AG10803 (cell line): ENCODE results near the gene VIT.

Source experiments
- DNase-seq: peaks from one replicate; pipeline ENCODE4 v3.0.0; 2010; ENCODE audit warnings: low read depth
- H3K4me3 ChIP-seq: 2 replicates; pipeline ENCODE4 v1.5.1; 2011; ENCODE audit warnings: mild to moderate bottlenecking, low read length, control low read depth
- TF ChIP-seq, protein P1 (sequence below): conservative IDR thresholded peaks from 2 replicates; pipeline ENCODE4 v1.5.1; 2011; ENCODE audit warnings: mild to moderate bottlenecking, low read length, control low read depth, inconsistent platforms

The VIT gene

DNA sequence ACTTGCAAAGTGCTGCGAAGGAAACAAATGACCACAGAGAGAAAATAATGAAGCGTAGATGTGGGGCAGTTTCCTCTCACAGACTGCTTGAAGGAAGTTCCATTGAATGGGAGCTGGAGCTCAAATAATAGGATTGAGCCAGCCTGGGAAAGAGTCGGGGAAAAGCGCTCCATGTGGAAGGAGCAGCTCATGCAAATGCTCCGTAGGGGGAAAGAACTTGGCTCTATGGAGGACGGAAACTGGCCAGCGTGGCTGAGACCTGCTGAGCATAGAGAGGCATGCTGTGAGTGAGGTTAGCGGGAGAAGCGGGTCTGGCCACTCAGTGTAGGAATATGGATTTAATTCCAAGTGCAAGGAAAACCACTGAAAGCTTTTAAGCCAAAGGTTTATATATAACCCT is 28.6 kb upstream of the VIT start:
- no peak overlapping the region for H3K4me3 ChIP-seq
- no peak for DNase-seq
- TF ChIP-seq, protein P1, sequence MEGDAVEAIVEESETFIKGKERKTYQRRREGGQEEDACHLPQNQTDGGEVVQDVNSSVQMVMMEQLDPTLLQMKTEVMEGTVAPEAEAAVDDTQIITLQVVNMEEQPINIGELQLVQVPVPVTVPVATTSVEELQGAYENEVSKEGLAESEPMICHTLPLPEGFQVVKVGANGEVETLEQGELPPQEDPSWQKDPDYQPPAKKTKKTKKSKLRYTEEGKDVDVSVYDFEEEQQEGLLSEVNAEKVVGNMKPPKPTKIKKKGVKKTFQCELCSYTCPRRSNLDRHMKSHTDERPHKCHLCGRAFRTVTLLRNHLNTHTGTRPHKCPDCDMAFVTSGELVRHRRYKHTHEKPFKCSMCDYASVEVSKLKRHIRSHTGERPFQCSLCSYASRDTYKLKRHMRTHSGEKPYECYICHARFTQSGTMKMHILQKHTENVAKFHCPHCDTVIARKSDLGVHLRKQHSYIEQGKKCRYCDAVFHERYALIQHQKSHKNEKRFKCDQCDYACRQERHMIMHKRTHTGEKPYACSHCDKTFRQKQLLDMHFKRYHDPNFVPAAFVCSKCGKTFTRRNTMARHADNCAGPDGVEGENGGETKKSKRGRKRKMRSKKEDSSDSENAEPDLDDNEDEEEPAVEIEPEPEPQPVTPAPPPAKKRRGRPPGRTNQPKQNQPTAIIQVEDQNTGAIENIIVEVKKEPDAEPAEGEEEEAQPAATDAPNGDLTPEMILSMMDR: no peak

DNA sequence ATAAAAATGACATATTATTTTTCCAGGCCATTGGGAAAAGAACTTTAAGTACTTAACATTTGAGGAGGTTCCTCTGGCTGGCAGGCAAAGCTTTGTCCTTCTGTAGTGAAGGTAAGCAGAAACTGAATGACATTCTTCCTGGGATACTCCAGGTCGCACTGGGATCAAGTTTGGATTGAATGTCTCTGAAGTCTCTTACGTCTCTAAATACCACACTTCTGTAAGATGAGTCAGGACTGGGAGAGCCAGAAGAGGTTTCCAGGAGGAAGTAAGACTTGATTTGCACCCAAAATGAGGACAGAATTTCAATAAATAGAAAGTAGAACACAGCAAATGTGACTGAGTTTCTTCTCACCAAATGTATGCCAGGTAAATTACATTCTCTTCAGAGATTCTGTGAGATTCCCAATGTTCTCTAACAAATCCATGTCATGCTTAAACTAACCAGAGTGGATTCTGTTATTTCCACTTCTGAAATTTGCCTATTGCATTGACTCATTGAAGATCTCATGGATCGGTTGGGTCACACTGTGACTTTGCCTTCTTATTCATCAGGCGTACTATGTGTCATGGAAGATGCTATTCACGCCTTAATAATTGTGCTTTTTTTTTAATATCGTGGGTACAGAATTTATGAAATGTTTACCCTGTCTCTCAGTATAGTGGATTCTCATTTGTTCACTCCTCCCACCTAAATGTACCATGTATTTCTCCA is 25.5 kb upstream of the VIT start:
- H3K4me3 ChIP-seq: no peak overlapping the region
- TF ChIP-seq, protein P1: no peak
- peak; percentile 69 for DNase-seq

DNA sequence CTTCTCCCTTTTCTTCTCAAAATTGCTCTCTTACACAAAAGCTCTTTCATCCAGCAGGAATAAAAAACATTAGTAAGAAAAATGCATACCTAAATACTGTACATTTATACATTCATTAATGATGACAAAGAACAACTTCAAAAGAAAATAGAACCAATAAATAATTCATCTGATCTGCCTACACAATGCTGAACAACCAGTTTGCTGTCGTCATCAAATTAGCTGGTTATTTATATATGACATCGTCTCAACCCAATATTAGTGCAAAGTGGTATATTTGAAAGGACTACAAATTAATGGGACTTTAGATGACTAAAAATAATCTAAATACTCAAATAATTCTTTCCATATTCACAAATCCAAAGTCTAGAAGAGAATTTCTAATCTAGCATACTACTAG is 24.8 kb upstream of the VIT start:
- no peak for DNase-seq
- TF ChIP-seq, protein P1: no peak
- no peak overlapping the region for H3K4me3 ChIP-seq

DNA sequence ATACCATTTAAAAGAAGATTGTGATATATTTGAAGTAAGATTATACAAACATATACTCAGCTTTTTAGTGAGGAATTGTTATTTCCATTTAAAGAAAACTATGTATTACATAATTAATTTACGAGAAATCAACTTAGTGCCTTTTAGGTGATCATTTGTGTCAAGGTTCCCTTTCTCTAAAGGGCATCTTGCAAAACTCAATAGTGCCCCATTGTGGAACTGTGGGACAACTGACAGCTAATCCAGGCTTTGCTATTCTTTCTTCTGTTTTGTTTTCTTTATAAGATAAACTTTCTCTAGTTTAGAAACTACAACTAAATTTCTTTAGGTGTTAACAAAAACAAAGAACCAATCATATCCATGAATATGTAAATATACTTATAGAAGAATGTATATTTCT is 24.3 kb upstream of the VIT start:
- TF ChIP-seq, protein P1: peak; percentile 83
- DNase-seq: peak; percentile 68
- H3K4me3 ChIP-seq: no peak overlapping the region

DNA sequence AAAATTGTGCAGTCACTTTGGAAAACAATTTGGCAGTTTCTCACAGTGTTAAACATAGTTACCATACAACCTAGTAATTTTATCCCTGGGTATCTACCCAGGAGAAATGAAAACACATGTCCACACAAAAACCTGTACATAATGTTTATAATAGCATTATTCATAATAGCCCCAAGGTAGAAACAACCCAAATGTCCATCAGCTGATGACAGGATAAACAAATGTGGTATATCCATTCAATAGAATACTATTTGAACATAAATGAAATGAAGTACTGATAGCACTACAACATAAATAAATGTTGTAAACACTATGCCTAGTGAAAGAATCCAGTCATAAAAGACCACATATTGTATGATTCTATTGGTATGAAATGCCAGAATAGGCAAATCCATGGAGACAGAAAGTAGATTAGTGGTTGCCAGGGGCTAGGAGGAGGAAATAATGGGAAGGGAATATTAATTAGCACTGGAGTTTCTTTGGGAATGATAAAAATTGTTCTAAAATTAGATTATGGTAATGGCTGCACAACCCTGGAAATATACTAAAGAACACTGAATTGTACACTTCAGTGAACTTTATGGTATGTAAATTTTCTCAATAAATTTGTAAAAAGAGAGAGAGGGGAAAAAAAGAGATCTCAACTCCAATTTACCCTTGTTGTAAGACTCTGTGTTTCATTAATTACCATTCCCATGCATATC is 20.8 kb upstream of the VIT start:
- no peak for DNase-seq
- no peak overlapping the region for H3K4me3 ChIP-seq
- TF ChIP-seq, protein P1: no peak

DNA sequence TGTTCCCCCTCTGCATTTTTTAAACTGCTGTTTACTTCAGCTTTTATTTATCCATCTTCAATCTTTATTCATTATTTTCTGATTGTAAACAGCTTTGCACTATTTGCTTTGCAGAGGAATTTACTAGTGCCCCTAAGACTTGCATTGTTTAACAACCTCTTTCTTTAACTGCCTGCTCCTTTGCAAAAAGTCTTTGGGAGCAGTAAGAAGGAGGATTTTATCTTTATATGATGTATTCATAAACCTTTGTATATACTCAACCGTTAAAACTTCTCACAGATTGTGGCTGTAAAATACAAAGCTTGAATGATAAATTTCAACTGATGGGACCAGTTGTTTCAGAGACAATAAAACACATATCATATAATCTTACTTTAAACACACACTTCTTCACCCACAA is 20.1 kb upstream of the VIT start:
- H3K4me3 ChIP-seq: no peak overlapping the region
- DNase-seq: no peak
- TF ChIP-seq, protein P1: no peak

DNA sequence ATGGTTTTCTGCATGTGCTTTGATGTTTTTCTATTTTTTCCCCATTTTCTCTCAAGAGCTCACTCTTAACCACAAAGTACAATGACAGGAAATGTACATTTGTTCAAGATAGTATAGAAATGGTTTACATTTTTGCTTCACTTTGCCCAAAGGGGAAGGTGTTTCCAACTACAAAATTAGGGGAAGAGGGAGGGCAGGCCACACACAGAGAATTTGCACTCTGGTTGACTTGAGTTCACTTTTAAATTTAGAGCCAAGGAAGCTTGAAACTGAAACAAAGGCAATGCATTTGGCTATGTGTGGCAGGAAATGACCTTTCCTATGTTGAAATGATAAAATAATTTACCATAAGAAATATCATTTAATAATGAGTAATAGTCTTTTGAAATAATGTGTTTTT is 19.1 kb upstream of the VIT start:
- H3K4me3 ChIP-seq: no peak overlapping the region
- no peak for DNase-seq
- TF ChIP-seq, protein P1: no peak
